Hepatocyte (in vitro differentiated cells): Measurements from ENCODE around the gene USP3. TPM values are rescaled to one million over a fixed set of nuclear protein-coding genes. Genes with fewer than 3 reads are reported as not detected.

Source experiments
- DNase-seq: peaks from one replicate; pipeline ENCODE4 v3.0.0-alpha.2; 2016; ENCODE audit warnings: low spot score
- H2AFZ ChIP-seq: fragments of 200-600 bp; sonication (generic); 2 replicates; pipeline ENCODE4 v1.6.0; 2016; ENCODE audit warnings: antibody characterized with exemption, mild to moderate bottlenecking
- H3K27ac ChIP-seq: fragments of 200-600 bp; sonication (generic); 2 replicates; pipeline ENCODE4 v1.5.1; 2016; ENCODE audit warnings: mild to moderate bottlenecking
- H3K27me3 ChIP-seq: fragments of 200-600 bp; sonication (generic); 2 replicates; pipeline ENCODE4 v1.6.1; 2016
- H3K36me3 ChIP-seq: fragments of 200-600 bp; sonication (generic); replicated peaks from 2 replicates; pipeline ENCODE4 v1.5.1; 2016; ENCODE audit warnings: low read depth; ENCODE audit not compliant: insufficient read depth
- H3K4me1 ChIP-seq: fragments of 200-600 bp; sonication (generic); 2 replicates; pipeline ENCODE4 v1.5.1; 2016; ENCODE audit warnings: mild to moderate bottlenecking, moderate library complexity; ENCODE audit not compliant: insufficient read depth
- H3K4me2 ChIP-seq: fragments of 200-600 bp; sonication (generic); 2 replicates; pipeline ENCODE4 v1.6.0; 2016
- H3K4me3 ChIP-seq: fragments of 200-600 bp; sonication (generic); 2 replicates; pipeline ENCODE4 v1.5.1; 2016; ENCODE audit warnings: mild to moderate bottlenecking
- H3K79me2 ChIP-seq: fragments of 200-600 bp; sonication (generic); 2 replicates; pipeline ENCODE4 v1.6.0; 2017; ENCODE audit warnings: mild to moderate bottlenecking
- H3K9me2 ChIP-seq: fragments of 200-600 bp; sonication (generic); replicated peaks from 2 replicates; pipeline ENCODE4 v1.6.0; 2017; ENCODE audit warnings: mild to moderate bottlenecking; ENCODE audit not compliant: insufficient read depth
- H3K9me3 ChIP-seq: fragments of 200-600 bp; sonication (generic); 2 replicates; pipeline ENCODE4 v1.5.1; 2016; ENCODE audit warnings: low read depth, mild to moderate bottlenecking
- H4K20me1 ChIP-seq: fragments of 200-600 bp; sonication (generic); 2 replicates; pipeline ENCODE4 v1.6.0; 2016; ENCODE audit warnings: mild to moderate bottlenecking; ENCODE audit not compliant: insufficient read depth, poor library complexity, severe bottlenecking
- CTCF ChIP-seq: fragments of 200-600 bp; sonication (generic); IDR thresholded peaks from 2 replicates; pipeline ENCODE4 v1.5.1; 2016; ENCODE audit warnings: antibody characterized with exemption, mild to moderate bottlenecking; ENCODE audit not compliant: poor library complexity
- EZH2 ChIP-seq: fragments of 200-600 bp; sonication (generic); IDR thresholded peaks from 2 replicates; pipeline ENCODE4 v1.6.1; 2016; ENCODE audit warnings: antibody characterized with exemption, mild to moderate bottlenecking, borderline replicate concordance
- EZH2phosphoT487 ChIP-seq: fragments of 200-600 bp; sonication (generic); IDR thresholded peaks from one replicate; pipeline ENCODE4 v1.6.1; 2018; ENCODE audit warnings: antibody characterized with exemption, mild to moderate bottlenecking, low read depth, moderate library complexity; ENCODE audit not compliant: unreplicated experiment, severe bottlenecking
- WGBS: methylation state at CpG from one replicate; pipeline ENCODE4 v1.1.6; 2016; ENCODE audit warnings: low lambda C conversion rate; ENCODE audit errors: missing lambda C conversion rate; 5-methylcytosine and 5-hydroxymethylcytosine counted together
- polyA plus RNA-seq: library from polyadenylated mRNA; unstranded; fragments of >200 nt; fragmentation: Nextera tagmentation; extraction: Ambion mirVana; gene quantifications from 2 replicates; pipeline ENCODE4 v1.2.1, GENCODE V29; 2016
- total RNA-seq: library from RNA; depleted of rRNA; stranded (reverse); fragments of >200 nt; gene quantifications from 2 replicates; pipeline ENCODE4 v1.2.3, GENCODE V29; 2014

USP3 gene
- total and polyA plus RNA-seq, 2 experiments from 2014 or later, result 30.5 to 61.2 TPM

- Histone ChIP-seq H3K79me2 (no peaks in the 10 kb centered on the region), H3K4me3 (no peak overlapping the region), H4K20me1 (no peaks in the 10 kb centered on the region), H3K9me2 (no peaks in the 10 kb centered on the region), H3K27me3 (no peaks in the 10 kb centered on the region), H2AFZ (no peak overlapping the region), H3K4me1 (peaks cover 21% of the 10 kb centered on the region), H3K9me3 (no peaks in the 10 kb centered on the region), H3K27ac (peak overlapping the region; percentile 23), H3K4me2 (no peak overlapping the region), H3K36me3 (no peaks in the 10 kb centered on the region)
- no peak for DNase-seq
- TF ChIP-seq CTCF, result no peak
- no peak for TF ChIP-seq EZH2
- TF ChIP-seq EZH2phosphoT487, result no peak
- 84% methylated on average over 3 of the region's 3 CpGs for WGBS
Measured at GRCh38 chr15:63481105-63481810, 23.1 kb upstream of the USP3 start.

- no peaks in the 10 kb centered on the region for H3K27me3 ChIP-seq
Measured at GRCh38 chr15:63482874-63483323, 21.5 kb upstream of the USP3 start.

GRCh38 chr15:63483521-63484371, 20.6 kb upstream of the USP3 start:
- H3K27ac ChIP-seq, result no peak overlapping the region
- H3K9me2 ChIP-seq, result no peaks in the 10 kb centered on the region
- no peak overlapping the region for H3K4me2 ChIP-seq
- no peaks in the 10 kb centered on the region for H3K9me3 ChIP-seq
- H3K79me2 ChIP-seq, result no peaks in the 10 kb centered on the region
- 76% methylated on average over 6 of the region's 6 CpGs for WGBS
- no peaks in the 10 kb centered on the region for H4K20me1 ChIP-seq
- H3K27me3 ChIP-seq, result no peaks in the 10 kb centered on the region
- H2AFZ ChIP-seq, result no peak overlapping the region
- DNase-seq, result no peak
- TF ChIP-seq CTCF (no peak), EZH2 (no peak), EZH2phosphoT487 (no peak)
- H3K36me3 ChIP-seq, result no peaks in the 10 kb centered on the region
- H3K4me3 ChIP-seq, result no peak overlapping the region
- peaks cover 7% of the 10 kb centered on the region for H3K4me1 ChIP-seq

More at GRCh38 chr15:63482874-63483323, 21.5 kb upstream of the USP3 start:
- Histone ChIP-seq H3K4me2 (no peak overlapping the region), H3K27ac (no peak overlapping the region), H4K20me1 (no peaks in the 10 kb centered on the region), H3K4me1 (peaks cover 11% of the 10 kb centered on the region), H3K4me3 (no peak overlapping the region), H2AFZ (no peak overlapping the region), H3K79me2 (no peaks in the 10 kb centered on the region), H3K9me3 (no peaks in the 10 kb centered on the region), H3K9me2 (no peaks in the 10 kb centered on the region), H3K36me3 (no peaks in the 10 kb centered on the region)
- no peak for TF ChIP-seq CTCF
- TF ChIP-seq EZH2, result no peak
- no peak for TF ChIP-seq EZH2phosphoT487
- 81% methylated on average over 7 of the region's 7 CpGs for WGBS
- no peak for DNase-seq
